ENCODE results near the gene CEMIP.

Gene CEMIP

GRCh38 chr15:80830677-80831076, 51.5 kb downstream of the CEMIP start:
- no peak for DNase-seq

GRCh38 chr15:80831192-80831591, 52.0 kb downstream of the CEMIP start:
- DNase-seq, result no peak

DNA sequence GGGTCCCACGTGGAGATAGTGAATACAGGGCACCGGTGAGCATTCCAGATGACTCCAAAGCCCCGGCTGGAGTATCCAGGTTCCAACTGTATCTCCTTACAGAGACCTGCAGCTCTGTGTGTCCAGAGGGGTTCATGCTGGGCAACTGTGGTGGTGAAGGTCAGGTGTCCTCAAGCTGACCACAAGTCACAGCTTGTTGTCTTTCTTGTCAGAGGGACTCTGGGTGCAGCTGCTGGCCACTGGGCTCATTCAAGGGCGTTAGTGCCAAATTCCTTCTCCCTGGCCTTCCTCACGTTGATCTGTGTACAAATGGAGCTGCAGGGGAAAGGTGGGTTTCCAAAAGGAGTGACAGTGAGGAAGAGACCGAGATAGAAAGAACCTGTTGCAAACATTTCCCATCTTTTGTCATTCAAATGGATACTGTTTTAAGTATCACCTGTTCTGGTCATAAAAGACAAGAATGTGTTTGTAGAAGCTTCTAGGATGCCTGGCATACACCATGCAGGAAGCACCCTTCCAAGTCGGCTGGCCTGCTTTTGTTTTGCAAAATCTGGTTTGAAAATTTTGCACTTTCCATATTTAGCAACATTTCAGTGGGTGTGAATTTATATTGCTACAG, 52.5 kb downstream of the CEMIP start:
- DNase-seq, result no peak

- no peak for DNase-seq
These were observed 53.5 kb downstream of the CEMIP start for GRCh38 chr15:80832686-80833085.

DNA sequence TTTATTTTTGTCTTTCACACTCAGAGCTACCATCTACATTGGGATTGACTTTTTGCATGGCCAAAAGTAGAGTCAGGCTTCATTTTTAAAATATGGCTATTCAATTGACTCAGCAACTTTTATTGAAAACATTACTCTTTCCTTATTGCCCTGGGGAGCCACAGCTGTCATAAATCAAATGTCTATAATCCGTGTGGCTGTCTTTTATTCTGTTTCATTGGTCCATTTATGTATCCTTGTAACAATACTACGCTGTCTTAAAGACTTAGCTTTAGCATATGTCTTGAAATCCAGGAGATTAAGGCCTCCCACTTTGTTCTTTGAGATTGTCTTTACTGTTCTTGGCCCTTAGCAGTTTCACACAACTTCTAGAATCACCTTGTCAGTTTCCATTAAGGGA, 55.2 kb downstream of the CEMIP start:
- DNase-seq, result no peak

GRCh38 chr15:80834906-80835305, 55.7 kb downstream of the CEMIP start:
- no peak for DNase-seq

DNA sequence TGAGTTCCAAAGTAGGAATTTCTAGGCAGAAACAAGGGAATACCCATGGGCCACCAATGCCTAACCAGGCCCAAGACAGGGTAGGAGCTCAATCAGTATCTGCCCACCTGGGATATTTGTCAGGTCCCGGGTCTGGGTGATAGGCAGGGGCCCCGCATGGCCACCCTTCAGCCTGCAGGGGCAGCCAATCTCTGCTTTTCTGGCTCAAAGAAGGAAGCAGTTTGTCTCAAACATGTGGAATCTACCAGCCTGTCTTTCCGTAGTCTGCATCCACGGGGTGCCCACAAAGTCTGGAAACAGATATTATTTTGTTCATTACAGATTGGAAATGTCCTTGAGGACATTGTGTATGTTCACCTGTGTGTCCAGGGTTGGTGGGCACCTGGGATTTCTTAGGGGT, 56.2 kb downstream of the CEMIP start:
- DNase-seq, result no peak

DNA sequence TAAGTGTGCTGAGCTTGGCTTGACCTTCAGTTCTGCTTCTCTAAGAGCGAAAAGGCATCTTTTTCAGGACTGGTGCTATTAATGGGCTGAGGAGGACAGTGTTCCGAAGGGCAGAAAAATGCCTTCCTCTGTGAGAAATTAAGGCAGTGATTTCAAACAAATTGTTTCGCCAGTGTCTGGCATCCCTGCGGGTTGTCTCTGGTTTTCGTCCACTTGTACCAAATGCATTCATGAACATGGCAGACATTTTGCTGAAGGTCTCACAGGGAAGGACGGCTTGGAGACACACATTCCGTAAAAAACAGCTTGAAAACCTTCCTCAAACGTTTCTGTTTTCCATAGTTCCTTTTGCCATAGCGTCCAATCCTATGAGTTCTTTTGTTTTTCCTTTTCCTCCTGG, 57.1 kb downstream of the CEMIP start:
- no peak for DNase-seq

DNA sequence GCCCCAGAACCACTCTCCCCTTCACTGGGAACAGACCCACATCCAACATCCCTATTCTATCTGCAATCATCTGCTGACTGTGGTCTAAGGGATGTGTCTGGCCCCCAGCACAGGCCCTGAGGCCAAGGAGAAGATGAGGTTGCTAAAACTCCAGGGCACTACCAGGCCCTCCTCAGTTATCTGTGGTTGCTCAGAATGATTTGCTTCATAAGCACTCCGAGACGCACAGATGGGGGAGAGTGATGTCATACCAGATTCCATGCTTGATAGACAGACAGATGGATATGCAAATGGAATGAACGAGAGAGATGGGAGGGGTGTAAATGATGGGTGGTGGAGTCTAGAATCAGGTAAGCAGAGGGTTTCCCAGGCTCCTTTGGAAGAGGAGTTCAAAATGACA, 57.8 kb downstream of the CEMIP start:
- DNase-seq, result no peak

DNA sequence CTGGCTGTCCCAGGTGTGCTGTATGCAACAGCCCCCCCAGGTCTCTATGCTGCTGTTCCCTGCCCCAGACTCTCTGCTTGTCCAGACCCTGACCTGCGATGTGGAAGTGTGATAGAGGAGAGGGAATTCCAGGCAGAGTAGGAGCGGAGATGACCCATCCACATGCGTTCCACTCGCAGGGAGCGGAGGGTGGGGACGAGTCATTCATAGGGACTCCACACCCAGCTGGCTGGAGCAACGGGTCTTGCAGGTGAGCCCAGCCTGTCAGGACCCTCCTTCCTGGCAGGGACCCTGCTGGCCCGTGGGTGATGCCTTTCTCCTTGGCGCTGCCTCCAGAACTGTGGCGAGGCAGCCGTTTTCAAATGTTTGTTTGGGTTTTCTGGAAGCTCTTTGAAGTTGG, 58.8 kb downstream of the CEMIP start:
- DNase-seq, result no peak

DNA sequence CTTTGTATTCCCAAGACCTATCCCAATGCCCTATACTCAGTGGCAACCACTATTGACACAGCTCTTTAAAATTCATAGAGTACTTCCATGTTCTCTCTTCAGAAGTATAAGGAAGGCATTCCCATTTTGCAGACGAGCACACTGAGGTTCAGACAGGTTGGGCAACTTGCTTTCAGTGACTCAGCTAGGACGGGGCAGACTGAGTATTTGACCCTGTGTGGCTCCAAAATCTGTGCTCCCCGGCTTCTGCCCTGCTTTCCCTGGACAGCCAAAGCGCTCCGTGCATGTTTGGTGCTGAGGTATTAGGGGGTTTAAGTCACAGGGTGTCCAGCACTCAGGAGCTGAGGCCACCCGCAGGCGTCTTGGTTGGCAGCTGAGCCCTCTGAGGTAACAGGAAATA, 59.5 kb downstream of the CEMIP start:
- DNase-seq, result no peak

- DNase-seq, result no peak
These were observed 60.6 kb downstream of the CEMIP start for GRCh38 chr15:80839764-80840130.

GRCh38 chr15:80840182-80841130, 61.3 kb downstream of the CEMIP start:
- DNase-seq, result no peak

DNA sequence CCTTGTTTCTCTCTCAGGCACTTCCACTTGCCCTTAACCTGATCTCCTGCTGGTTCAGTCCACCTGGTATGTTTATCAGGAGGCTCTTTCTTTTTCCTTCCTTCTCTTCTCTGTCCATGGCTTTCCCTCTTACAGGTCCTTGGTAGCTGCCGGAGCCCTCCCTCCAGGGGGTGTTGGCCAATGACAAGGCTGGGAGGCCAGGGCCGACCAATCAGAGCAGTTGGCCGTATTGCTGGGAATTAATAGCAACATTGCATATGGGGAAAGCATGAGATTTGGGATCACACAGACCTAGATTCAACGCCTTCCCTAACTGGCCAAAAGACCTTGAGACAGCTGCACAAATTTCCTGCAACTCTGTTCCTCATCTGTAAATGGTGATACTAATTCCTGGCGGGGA, 62.4 kb downstream of the CEMIP start:
- DNase-seq, result no peak

DNA sequence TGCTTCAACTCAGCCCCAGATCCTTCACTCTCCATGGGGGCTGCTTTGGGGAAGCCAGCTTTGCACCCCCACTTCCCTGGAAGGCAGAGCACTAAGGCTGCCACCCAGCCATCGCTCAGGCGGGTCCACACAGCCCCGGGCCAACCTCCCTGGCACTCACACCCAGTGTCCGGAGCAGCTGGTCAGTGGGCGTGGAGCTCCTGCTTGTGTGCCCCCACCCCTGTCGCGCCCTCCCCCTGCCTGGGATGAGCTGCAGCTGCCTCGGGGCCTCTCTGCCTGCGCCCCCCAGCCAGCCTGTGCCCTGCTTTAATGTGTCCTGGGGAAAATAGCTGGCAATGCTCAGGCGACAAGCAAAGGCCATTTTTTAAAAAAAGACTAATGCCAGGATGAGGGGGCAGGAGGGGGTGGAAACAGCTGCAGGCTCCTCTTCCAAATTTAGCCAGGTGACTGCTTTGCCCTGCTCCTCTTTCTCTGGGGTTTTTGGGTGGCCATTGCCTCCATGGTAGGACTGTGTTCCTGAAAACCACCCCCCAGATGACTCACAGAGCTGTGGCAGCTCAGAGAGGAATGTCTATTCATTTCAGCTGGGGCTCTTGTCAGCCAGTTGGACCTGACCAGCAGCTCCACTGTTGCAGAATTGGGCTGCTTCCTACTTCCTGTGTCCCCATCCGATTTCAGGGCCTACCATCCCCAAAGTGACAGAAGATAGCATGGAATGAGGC, 65.0 kb downstream of the CEMIP start:
- no peak for DNase-seq

DNA sequence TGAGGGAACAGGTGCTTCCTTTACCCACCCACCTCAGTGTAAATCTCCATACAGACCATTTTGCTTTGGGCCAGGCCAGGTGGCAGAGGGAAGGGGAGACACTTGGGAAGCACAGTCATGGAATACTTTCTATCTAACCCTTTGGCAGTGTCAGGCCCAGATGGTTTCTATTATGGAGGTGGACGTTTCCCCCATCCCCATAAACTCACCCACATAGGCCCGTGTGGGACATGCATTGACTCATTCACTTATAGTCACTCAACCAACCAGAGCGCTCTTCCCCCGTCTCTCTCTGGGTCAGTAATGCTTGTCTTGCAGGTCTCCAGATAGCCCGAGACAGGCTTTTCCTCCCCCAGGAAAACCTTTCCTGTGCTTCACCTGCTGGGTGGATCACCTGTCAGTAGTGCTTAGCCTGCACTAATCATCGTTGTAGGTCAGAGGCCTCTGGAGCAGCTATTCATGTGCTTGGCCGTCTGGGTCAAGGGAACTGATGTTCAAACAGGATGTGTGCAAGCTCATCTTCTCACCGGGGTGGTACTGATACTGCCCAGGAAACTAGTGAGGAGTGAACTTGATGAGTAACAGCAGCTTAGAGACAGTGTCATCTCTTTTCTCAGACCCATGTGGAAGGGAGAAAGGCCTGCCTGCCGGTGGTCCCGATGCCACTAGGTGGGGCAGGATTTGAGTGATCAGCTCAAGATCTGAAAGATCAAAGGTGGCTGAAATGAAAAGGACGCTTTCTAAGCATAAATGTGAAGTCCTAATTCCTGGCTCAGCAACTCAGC, 67.1 kb downstream of the CEMIP start:
- no peak for DNase-seq

DNA sequence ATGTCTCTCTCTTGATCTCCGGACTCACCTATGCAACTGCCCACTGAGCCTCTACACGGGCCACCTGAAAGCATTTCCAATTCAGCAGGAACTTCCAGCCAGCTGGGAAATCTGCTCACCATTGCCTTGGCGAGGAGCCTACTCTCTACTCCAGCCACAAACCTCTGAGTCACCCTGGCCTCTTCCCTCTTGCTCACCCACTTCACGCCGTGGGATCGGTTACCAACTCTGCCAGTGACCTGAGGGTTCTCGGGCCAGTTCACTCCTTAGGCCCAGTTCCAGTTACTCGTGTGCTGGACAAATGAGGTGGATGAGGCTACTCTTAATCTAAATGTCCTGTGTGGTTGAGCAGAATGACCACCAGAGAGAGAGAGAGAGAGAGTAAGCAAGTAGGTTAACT, 70.1 kb downstream of the CEMIP start:
- no peak for DNase-seq

- no peak for DNase-seq
These were observed 71.8 kb downstream of the CEMIP start for GRCh38 chr15:80850941-80851451.

- DNase-seq, result no peak
These were observed 73.5 kb downstream of the CEMIP start for GRCh38 chr15:80852676-80853075.

DNA sequence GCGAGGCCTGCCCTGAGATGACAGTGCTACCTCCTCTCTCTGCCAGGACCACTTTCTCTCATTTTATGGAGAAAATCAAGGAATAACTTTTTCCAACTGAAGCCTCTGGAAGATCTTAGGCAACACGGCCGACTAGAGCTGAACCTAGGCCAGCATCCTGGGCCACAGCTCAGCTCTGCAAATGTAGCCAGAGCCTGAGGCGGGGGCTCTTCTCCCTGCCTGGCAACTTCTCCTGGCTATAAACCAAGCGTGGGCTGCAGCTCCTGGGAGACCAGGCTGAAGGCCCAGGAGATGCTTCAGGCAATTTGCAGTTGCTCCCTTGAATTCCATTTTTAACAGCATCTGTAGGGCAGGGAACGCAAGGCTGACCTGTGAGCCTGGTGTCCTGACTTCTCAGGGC, 74.9 kb downstream of the CEMIP start:
- no peak for DNase-seq

GRCh38 chr15:80855206-80855605, 76.0 kb downstream of the CEMIP start:
- no peak for DNase-seq

DNA sequence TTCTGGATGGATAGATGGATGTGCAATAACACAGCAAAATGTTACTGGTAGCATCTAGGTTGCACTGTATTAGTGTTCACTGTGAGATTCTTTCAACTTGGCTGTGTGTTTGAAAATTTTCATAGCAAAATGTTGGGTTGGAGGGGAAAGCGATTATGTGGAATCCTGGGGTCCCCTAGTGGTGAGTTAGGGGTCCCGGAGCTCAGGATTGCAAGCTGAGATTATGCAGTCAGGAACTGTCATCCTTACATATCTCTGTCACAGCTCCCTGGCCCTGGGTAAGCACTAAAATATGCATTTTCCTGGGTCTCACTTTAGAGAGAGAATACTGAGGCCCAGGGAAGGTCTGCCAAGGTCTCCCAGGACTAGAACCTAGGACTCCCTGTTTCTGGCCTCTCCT, 77.2 kb downstream of the CEMIP start:
- DNase-seq, result peak in 1 of 2 experiments; percentile 2
